A673 (cell line): ENCODE data around the gene HS3ST4.

Experiments
- EZH2 ChIP-seq: fragments of 200-600 bp; sonication (generic); IDR thresholded peaks from 2 replicates; pipeline ENCODE4 v1.6.1; 2017; ENCODE audit warnings: borderline replicate concordance, low read depth, mild to moderate bottlenecking, mixed read lengths, antibody characterized with exemption, low read length; ENCODE audit not compliant: poor library complexity, severe bottlenecking
- TF ChIP-seq, protein P1 (sequence below): fragments of 300-800, 200-600 bp; sonication (generic); conservative IDR thresholded peaks from 2 replicates; pipeline ENCODE4 v1.5.1; 2017; ENCODE audit warnings: low read depth, mild to moderate bottlenecking, antibody characterized with exemption, low read length, moderate library complexity, mixed read lengths

- TF ChIP-seq, protein P1, sequence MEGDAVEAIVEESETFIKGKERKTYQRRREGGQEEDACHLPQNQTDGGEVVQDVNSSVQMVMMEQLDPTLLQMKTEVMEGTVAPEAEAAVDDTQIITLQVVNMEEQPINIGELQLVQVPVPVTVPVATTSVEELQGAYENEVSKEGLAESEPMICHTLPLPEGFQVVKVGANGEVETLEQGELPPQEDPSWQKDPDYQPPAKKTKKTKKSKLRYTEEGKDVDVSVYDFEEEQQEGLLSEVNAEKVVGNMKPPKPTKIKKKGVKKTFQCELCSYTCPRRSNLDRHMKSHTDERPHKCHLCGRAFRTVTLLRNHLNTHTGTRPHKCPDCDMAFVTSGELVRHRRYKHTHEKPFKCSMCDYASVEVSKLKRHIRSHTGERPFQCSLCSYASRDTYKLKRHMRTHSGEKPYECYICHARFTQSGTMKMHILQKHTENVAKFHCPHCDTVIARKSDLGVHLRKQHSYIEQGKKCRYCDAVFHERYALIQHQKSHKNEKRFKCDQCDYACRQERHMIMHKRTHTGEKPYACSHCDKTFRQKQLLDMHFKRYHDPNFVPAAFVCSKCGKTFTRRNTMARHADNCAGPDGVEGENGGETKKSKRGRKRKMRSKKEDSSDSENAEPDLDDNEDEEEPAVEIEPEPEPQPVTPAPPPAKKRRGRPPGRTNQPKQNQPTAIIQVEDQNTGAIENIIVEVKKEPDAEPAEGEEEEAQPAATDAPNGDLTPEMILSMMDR = no peak
- no peak for TF ChIP-seq EZH2
Measured at GRCh38 chr16:25868706-25869370, 177.1 kb downstream of the HS3ST4 start.
